ENCODE measurements around the gene UVRAG. TPM values are rescaled to one million over a fixed set of nuclear protein-coding genes. Genes with fewer than 3 reads are reported as not detected.

The UVRAG gene
- total RNA-seq, 1 donor from 2014 or later, result 14.7 TPM

DNA sequence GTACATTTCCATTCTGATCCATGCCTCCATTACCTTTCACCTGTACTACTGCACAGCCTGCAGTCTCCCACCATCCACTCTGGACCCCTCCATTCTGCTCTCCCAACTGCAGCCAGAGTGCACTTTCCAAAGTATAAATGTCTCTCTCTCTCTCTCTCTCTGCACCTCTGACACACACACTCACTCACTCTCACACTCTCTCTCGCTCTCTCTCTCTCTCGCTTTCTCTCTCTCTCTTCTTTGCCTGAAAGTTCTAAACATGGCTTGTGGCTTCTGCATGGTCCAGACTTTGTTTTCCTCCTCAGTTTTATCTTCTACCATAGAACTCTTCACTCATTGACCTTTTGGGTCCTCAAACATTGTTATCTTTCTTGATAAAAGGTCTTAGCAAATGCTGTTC lies 314.7 kb downstream of the UVRAG start:
- no peaks in the 10 kb centered on the region for H3K36me3 ChIP-seq
- no peak overlapping the region for H3K27ac ChIP-seq
- intact Hi-C loops (cut with DNase I), result loop anchor here (5.0 kb wide), 1 partner anchor 1393 kb away; no protein-coding TSS in a partner anchor
- TF ChIP-seq POLR2AphosphoS5 (IDR thresholded peaks at IDR 0.05; ENCODE audit: insufficient read depth in 1 of 2, low read depth in 1 of 2) (no peak), POLR2A (IDR thresholded peaks at IDR 0.05) (no peak)
- TF ChIP-seq, protein P1, sequence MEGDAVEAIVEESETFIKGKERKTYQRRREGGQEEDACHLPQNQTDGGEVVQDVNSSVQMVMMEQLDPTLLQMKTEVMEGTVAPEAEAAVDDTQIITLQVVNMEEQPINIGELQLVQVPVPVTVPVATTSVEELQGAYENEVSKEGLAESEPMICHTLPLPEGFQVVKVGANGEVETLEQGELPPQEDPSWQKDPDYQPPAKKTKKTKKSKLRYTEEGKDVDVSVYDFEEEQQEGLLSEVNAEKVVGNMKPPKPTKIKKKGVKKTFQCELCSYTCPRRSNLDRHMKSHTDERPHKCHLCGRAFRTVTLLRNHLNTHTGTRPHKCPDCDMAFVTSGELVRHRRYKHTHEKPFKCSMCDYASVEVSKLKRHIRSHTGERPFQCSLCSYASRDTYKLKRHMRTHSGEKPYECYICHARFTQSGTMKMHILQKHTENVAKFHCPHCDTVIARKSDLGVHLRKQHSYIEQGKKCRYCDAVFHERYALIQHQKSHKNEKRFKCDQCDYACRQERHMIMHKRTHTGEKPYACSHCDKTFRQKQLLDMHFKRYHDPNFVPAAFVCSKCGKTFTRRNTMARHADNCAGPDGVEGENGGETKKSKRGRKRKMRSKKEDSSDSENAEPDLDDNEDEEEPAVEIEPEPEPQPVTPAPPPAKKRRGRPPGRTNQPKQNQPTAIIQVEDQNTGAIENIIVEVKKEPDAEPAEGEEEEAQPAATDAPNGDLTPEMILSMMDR (IDR thresholded peaks at IDR 0.05), result no peak
- H3K4me1 ChIP-seq, result peaks cover 31% of the 10 kb centered on the region
- H3K27me3 ChIP-seq, result no peaks in the 10 kb centered on the region
- H3K9me3 ChIP-seq, result no peaks in the 10 kb centered on the region
- H3K4me3 ChIP-seq, result no peak overlapping the region
- no peak for DNase-seq (ENCODE audit: extremely low spot score in 2 of 2)

DNA sequence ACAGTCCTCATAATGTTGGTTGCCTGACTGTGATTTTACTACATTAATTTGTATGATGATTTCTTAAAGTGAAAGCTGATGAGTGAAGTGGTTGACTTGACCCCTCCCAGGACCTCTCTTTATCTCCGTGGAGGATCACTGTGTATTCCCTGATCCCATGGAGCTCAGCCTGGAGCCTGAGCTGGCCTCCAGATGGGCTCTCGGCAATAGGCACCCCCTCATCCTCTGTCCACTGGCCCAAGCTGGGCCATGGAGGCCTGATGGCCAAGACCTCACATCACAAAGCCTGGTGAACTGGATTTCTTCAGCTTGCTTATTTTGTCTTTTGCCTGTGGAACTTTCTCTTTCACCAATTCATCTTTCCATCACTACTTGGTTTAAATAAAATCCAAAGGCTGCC lies 316.1 kb downstream of the UVRAG start:
- no peak overlapping the region for H3K4me3 ChIP-seq
- TF ChIP-seq, protein P1 (IDR thresholded peaks at IDR 0.05), result no peak
- TF ChIP-seq POLR2A (IDR thresholded peaks at IDR 0.05), result no peak
- no peak for TF ChIP-seq POLR2AphosphoS5 (IDR thresholded peaks at IDR 0.05; ENCODE audit: insufficient read depth in 1 of 2, low read depth in 1 of 2)
- DNase-seq (ENCODE audit: extremely low spot score in 2 of 2), result no peak
- peak overlapping the region; percentile 47 for H3K27ac ChIP-seq
- no peaks in the 10 kb centered on the region for H3K27me3 ChIP-seq
- peaks cover 38% of the 10 kb centered on the region for H3K4me1 ChIP-seq
- intact Hi-C loops (cut with DNase I), result loop anchor here (5.0 kb wide), 1 partner anchor 1391 kb away; no protein-coding TSS in a partner anchor
- H3K36me3 ChIP-seq, result no peaks in the 10 kb centered on the region
- no peaks in the 10 kb centered on the region for H3K9me3 ChIP-seq

GRCh38 chr11:76131671-76132631 lies 316.9 kb downstream of the UVRAG start:
- intact Hi-C loops (cut with DNase I), result loop anchor here (5.0 kb wide), 1 partner anchor 1390 kb away; no protein-coding TSS in a partner anchor
- Histone ChIP-seq H3K4me3 (no peak overlapping the region), H3K27ac (peak overlapping the region; percentile 47), H3K36me3 (no peaks in the 10 kb centered on the region), H3K9me3 (no peaks in the 10 kb centered on the region), H3K27me3 (no peaks in the 10 kb centered on the region), H3K4me1 (peaks cover 38% of the 10 kb centered on the region)
- TF ChIP-seq POLR2A (IDR thresholded peaks at IDR 0.05) (no peak), POLR2AphosphoS5 (IDR thresholded peaks at IDR 0.05; ENCODE audit: insufficient read depth in 1 of 2, low read depth in 1 of 2) (no peak)
- TF ChIP-seq, protein P1 (IDR thresholded peaks at IDR 0.05), result no peak
- no peak for DNase-seq (ENCODE audit: extremely low spot score in 2 of 2)

DNA sequence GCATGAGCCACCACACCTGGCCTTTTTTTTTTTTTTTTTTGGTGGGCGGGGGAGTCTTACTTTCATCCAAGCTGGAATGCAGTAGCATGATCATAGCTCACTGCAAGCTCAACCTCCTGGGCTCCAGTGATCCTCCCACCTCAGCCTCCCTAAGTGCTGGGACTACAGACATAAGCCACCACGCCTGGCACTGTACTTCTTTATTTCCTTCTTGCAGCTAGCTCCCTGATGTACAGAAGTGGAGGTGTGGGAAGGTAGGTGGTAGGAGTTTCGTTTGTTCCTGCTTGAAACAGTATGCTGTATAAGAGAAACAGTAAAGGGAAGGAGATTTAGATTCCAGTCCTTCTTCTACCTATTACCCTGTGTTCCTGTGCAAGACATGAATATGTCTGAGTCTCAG lies 319.2 kb downstream of the UVRAG start:
- TF ChIP-seq, protein P1 (IDR thresholded peaks at IDR 0.05), result no peak
- H3K4me3 ChIP-seq, result no peak overlapping the region
- intact Hi-C loops (cut with DNase I), result loop anchor here (5.0 kb wide), 1 partner anchor 1388 kb away; no protein-coding TSS in a partner anchor
- DNase-seq (ENCODE audit: extremely low spot score in 2 of 2), result no peak
- no peaks in the 10 kb centered on the region for H3K9me3 ChIP-seq
- no peaks in the 10 kb centered on the region for H3K27me3 ChIP-seq
- no peaks in the 10 kb centered on the region for H3K36me3 ChIP-seq
- H3K4me1 ChIP-seq, result peaks cover 38% of the 10 kb centered on the region
- no peak overlapping the region for H3K27ac ChIP-seq

DNA sequence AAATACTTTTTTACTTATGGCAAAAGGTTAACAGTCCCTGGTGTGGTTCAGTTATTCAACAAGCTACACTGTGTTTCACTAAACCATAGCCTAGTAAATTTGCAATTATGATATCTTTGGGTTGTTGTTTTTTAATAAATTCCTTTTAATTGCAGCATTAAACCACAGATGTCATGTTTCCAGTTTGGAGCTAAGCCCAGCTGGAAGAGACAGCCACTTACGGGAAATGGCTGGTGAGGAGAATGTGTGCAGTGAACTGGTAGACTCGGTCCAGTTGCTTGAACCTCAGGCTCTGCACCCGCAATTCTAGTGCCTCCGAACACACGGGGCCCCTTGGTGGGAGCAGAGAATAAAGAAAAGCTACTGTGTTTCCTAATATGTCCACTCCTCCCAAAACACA lies 320.5 kb downstream of the UVRAG start:
- no peak overlapping the region for H3K27ac ChIP-seq
- DNase-seq (ENCODE audit: extremely low spot score in 2 of 2), result no peak
- H3K4me3 ChIP-seq, result no peak overlapping the region
- intact Hi-C loops (cut with DNase I), result no loop called here
- H3K4me1 ChIP-seq, result peaks cover 38% of the 10 kb centered on the region
- H3K36me3 ChIP-seq, result no peaks in the 10 kb centered on the region
- H3K9me3 ChIP-seq, result no peaks in the 10 kb centered on the region
- TF ChIP-seq, protein P1 (IDR thresholded peaks at IDR 0.05), result no peak
- no peak for TF ChIP-seq POLR2AphosphoS5 (IDR thresholded peaks at IDR 0.05; ENCODE audit: insufficient read depth in 1 of 2, low read depth in 1 of 2)
- no peak for TF ChIP-seq POLR2A (IDR thresholded peaks at IDR 0.05)
- H3K27me3 ChIP-seq, result no peaks in the 10 kb centered on the region
